Liver (tissue), 9 donors: Measurements from ENCODE around the gene ANKRD23. TPM values are rescaled to one million over a fixed set of nuclear protein-coding genes. Genes with fewer than 3 reads are reported as not detected.

Source experiments
- DNase-seq: peaks from one replicate; pipeline ENCODE4 v3.0.0-alpha.2; 2017; ENCODE audit warnings: low spot score
- H3K27ac ChIP-seq, 2 donors: one replicate each; pipeline ENCODE4 v1.7.0; 2013; ENCODE audit warnings: inconsistent platforms in 2 of 2, low read length in 2 of 2, control low read depth in 1 of 2, low read depth in 1 of 2, mild to moderate bottlenecking in 1 of 2
- H3K27me3 ChIP-seq, 4 donors: one replicate each; pipeline versions ENCODE4 v1.6.1 to v1.7.0; 2013; ENCODE audit warnings: low read length in 3 of 4, inconsistent platforms in 1 of 4, mild to moderate bottlenecking in 1 of 4, moderate library complexity in 1 of 4; ENCODE audit not compliant: control insufficient read depth in 4 of 4, insufficient read depth in 4 of 4
- H3K36me3 ChIP-seq, 4 donors: one replicate each; pipeline versions ENCODE4 v1.6.1 to v1.7.0; 2013; ENCODE audit warnings: low read length in 3 of 4, mild to moderate bottlenecking in 3 of 4, low read depth in 1 of 4, moderate library complexity in 1 of 4; ENCODE audit not compliant: control insufficient read depth in 4 of 4, insufficient read depth in 3 of 4
- H3K4me1 ChIP-seq, 4 donors: one replicate each; pipeline versions ENCODE4 v1.6.1 to v1.7.0; 2013; ENCODE audit warnings: low read length in 3 of 4, mild to moderate bottlenecking in 3 of 4, moderate library complexity in 1 of 4; ENCODE audit not compliant: control insufficient read depth in 4 of 4, insufficient read depth in 4 of 4
- H3K4me3 ChIP-seq, 3 donors: one replicate each; pipeline versions ENCODE4 v1.6.1 to v1.7.0; 2013; ENCODE audit warnings: low read length in 3 of 3, control low read depth in 1 of 3, low read depth in 1 of 3, mild to moderate bottlenecking in 1 of 3
- H3K9ac ChIP-seq, 2 donors: one replicate each; pipeline ENCODE4 v1.7.0; 2013; ENCODE audit warnings: low read length in 2 of 2, mild to moderate bottlenecking in 2 of 2, moderate library complexity in 2 of 2, control low read depth in 1 of 2, low read depth in 1 of 2
- H3K9me3 ChIP-seq, 4 donors: one replicate each; pipeline versions ENCODE4 v1.6.1 to v1.7.0; 2013; ENCODE audit warnings: low read length in 3 of 4; ENCODE audit not compliant: control insufficient read depth in 4 of 4
- CTCF ChIP-seq: fragments of 150-350 bp; IDR thresholded peaks from 2 replicates; pipeline ENCODE4 v1.5.1; 2017; ENCODE audit warnings: improper control_type of control experiment, low read depth, low read length; ENCODE audit not compliant: missing input control
- EGR1 ChIP-seq, 2 donors: IDR thresholded peaks; 2 replicates each; pipeline ENCODE4 v1.6.1; 2016 to 2018; ENCODE audit warnings: antibody characterized with exemption in 2 of 2, low read depth in 2 of 2
- HNF4A ChIP-seq, 2 donors: conservative IDR thresholded peaks; 2 replicates each; pipeline ENCODE4 v1.6.1; 2016; ENCODE audit warnings: antibody characterized with exemption in 2 of 2, mild to moderate bottlenecking in 2 of 2
- HNF4G ChIP-seq: IDR thresholded peaks from 2 replicates; pipeline ENCODE4 v1.6.1; 2016; ENCODE audit warnings: antibody characterized with exemption
- NR2F2 ChIP-seq: IDR thresholded peaks from 2 replicates; pipeline ENCODE4 v1.6.1; 2016; ENCODE audit warnings: antibody characterized with exemption
- RAD21 ChIP-seq, 2 donors: IDR thresholded peaks; 2 replicates each; pipeline ENCODE4 v1.6.1; 2016; ENCODE audit warnings: antibody characterized with exemption in 2 of 2, mild to moderate bottlenecking in 2 of 2
- REST ChIP-seq: IDR thresholded peaks from 2 replicates; pipeline ENCODE4 v1.6.1; 2016; ENCODE audit warnings: antibody characterized with exemption, mild to moderate bottlenecking
- RXRA ChIP-seq, 2 donors: IDR thresholded peaks; 2 replicates each; pipeline ENCODE4 v1.6.1; 2017 to 2018; ENCODE audit warnings: antibody characterized with exemption in 2 of 2, mild to moderate bottlenecking in 1 of 2
- YY1 ChIP-seq: IDR thresholded peaks from 2 replicates; pipeline ENCODE4 v1.6.1; 2016; ENCODE audit warnings: antibody characterized with exemption, mild to moderate bottlenecking
- WGBS: extraction: QIAGEN DNeasy Blood & Tissue Kit; methylation state at CpG from one replicate; pipeline ENCODE4 v1.1.7; 2013; 5-methylcytosine and 5-hydroxymethylcytosine counted together
- polyA plus RNA-seq, 2 donors: library from polyadenylated mRNA; stranded (reverse) in 1 of 2; unstranded in 1 of 2; fragments of 200-250 nt in 1 of 2; fragments of >200 nt in 1 of 2; fragmentation: Nextera tagmentation in 1 of 2; extraction: Ambion mirVana in 1 of 2; gene quantifications; one replicate each; pipeline versions ENCODE4 v1.2.1 to v1.2.3, GENCODE V29; 2013 to 2015
- total RNA-seq, 2 donors: library from RNA; depleted of rRNA; stranded (reverse); fragments of >200 nt; gene quantifications; one replicate each; pipeline ENCODE4 v1.2.3, GENCODE V29; 2014
- donor health status: healthy.
- donor health status: healthy.
- donor health status: healthy.
- donor health status: healthy.
- donor health status: healthy.

ANKRD23 gene
- total and polyA plus RNA-seq, 4 donors, result 0.82 to 4.2 (median 1.9) TPM

- H3K27ac ChIP-seq, result no peak overlapping the region
- TF ChIP-seq HNF4G, result no peak
- no peak for TF ChIP-seq EGR1 (IDR thresholded peaks at IDR 0.05; ENCODE audit: low read depth in 2 of 2)
- H3K9me3 ChIP-seq, result no peaks in the 10 kb centered on the region
- H3K4me3 ChIP-seq, result no peak overlapping the region
- DNase-seq, result no peak
- WGBS, result 82% methylated on average over 10 of the region's 10 CpGs
- H3K27me3 ChIP-seq, result no peaks in the 10 kb centered on the region
- H3K36me3 ChIP-seq, result peaks cover 0 to 11% (median 2%) of the 10 kb centered on the region in 4 donors
- no peak overlapping the region for H3K9ac ChIP-seq
- H3K4me1 ChIP-seq, result peaks cover 0 to 5% (median 4%) of the 10 kb centered on the region in 4 donors
Observed at GRCh38 chr2:96801786-96802595, 41.8 kb downstream of the ANKRD23 start.

GRCh38 chr2:96801005-96801785 is 42.6 kb downstream of the ANKRD23 start:
- 35% methylated on average over 15 of the region's 15 CpGs for WGBS
- Histone ChIP-seq H3K9ac (no peak overlapping the region), H3K4me3 (no peak overlapping the region), H3K36me3 (peaks cover 0 to 11% (median 2%) of the 10 kb centered on the region in 4 donors), H3K27me3 (no peaks in the 10 kb centered on the region), H3K27ac (no peak overlapping the region), H3K9me3 (no peaks in the 10 kb centered on the region), H3K4me1 (peaks cover 0 to 5% (median 4%) of the 10 kb centered on the region in 4 donors)
- DNase-seq, result peak; percentile 74
- TF ChIP-seq CTCF, result peak; percentile 92
- peak; percentile 88 to 95 for TF ChIP-seq RAD21 (IDR thresholded peaks at IDR 0.05)
- TF ChIP-seq REST, result no peak
- peak; percentile 15 to 57 for TF ChIP-seq RXRA (IDR thresholded peaks at IDR 0.05)
- no peak for TF ChIP-seq NR2F2
- TF ChIP-seq YY1, result no peak
- TF ChIP-seq HNF4A (conservative IDR thresholded peaks at IDR 0.05), result peak; percentile 68 to 75
